Stimulated activated CD4-positive, alpha-beta T cell treated with anti-CD3 and anti-CD28 coated beads, Interleukin-12 subunit alpha, Interleukin-12 subunit beta, amount 100 ng/mL, for 24 hours (primary cell): ENCODE results near the gene ABCB9.
"Not testable (repeated sequence)": the region's sequence is repeated elsewhere in the genome, so short reads cannot be mapped to it uniquely, and the experiment has no call there.

ENCODE experiments used
- DNase-seq, 2 experiments: peaks; one replicate each; pipeline ENCODE4 v3.0.0-alpha.2; 2020; ENCODE audit warnings: low read depth in 2 of 2

Gene ABCB9

DNA sequence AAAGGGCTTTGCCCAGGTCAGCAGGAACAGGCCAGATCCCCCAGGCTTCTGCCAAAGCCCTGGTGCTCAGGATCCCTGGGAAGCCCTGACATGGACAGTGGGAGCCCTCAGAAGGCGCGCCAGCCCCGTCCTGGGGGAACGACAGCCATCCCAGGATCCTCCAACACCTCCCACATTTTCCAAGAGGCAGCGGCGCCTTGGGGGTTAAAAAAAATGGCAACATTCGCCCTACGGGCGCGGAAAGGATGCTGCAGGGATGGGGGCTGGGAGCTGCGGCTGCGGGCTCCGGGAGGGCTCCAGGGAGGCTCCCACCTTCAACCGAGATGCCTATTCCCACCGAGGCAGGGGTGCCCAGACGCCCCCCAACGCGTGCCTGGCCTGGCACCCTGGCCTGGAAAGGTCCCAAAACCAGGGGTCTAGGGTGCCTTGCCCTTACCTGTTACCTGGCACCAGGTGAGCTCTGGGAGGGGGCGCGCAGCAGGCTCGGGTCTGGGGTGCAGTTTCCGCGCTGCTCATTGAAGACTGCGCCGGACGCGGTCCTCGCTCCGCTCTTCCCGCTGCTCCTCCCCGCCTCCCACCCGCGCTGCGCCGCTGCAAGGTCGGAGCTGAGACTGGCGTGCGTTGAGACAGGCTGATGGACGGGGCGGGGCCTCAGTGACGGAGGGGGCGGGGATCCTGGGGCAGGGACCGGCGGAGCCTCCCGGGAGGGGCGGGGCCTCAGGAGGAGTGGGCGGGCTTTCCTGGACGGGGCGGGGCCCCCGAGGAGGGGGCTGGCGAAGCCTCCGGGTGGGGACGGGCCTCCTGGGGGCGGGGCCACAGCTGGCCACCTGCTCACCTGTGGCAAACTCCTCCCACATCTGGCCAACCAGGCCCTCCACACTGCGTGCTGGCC is at the start of gene ABCB9:
TSS of gene ABCB9 (minus strand) at position 613 of the 892 bp plus-strand sequence. CDS start 6,228 bp downstream, outside the sequence.
- peak; percentile 82 to 96 for DNase-seq

DNA sequence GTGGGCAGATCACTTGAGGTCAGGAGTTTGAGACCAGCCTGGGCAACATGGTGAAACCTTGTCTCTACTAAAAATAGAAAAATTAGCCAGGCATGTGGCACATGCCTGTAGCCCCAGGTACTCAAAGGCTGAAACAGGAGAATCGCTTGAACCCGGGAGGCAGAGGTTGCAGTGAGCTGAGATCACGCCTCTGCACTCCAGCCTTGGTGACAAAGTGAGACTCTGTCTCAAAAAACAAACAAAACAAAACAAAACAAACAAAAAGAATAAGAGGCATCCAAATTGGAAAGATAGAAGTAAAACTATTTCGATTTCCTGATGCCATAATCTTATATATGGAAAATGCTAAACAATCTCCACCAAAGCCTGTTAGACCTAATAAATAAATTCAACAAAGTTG is 48.2 kb upstream of the ABCB9 start:
- DNase-seq = not testable (repeated sequence)

DNA sequence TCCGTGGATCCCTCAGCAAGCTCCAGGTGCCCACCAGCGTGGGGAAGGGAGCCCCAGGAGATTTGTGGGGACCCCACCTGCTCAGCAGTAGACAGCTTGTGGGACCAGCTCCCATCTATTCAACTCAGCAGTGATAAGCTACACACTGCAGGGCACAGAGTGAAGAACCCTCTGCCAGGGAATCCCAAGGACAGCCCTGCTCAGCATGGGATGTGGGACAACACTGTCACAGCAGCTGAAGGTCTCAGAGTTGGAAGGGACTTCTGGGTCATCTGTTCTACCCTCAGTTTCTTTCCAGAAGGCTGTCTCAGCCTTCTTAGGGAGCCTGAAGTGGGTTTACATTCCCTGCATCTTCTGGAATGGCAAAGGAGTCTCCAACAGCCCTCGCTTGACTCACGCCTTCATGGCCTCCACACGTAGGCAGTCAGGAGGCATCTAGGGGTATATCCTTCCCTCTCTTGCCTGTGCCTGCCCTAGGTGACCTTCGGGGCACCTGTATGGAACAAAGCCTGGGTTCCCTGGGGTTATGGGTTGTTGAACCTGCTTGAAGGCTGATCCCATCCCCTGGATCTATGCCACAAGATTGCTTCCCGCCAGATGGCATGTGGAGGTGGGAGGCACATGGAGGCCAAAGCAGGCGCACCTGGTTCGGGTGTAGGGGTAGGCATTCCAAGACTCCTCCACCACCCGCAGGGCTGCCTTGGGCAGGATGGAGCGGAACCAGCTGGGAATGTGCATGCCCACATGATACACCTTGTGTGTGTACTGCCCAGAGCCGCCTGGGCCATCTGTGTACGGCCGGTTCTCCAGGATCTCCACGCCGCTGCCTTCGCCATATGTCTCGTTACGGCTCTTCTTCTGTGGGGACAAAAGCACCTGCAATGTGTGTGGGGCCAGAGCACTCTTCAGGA is 47.2 kb upstream of the ABCB9 start:
- DNase-seq = no peak

- no peak for DNase-seq
Observed at GRCh38 chr12:123011701-123012100, 45.4 kb upstream of the ABCB9 start.

DNA sequence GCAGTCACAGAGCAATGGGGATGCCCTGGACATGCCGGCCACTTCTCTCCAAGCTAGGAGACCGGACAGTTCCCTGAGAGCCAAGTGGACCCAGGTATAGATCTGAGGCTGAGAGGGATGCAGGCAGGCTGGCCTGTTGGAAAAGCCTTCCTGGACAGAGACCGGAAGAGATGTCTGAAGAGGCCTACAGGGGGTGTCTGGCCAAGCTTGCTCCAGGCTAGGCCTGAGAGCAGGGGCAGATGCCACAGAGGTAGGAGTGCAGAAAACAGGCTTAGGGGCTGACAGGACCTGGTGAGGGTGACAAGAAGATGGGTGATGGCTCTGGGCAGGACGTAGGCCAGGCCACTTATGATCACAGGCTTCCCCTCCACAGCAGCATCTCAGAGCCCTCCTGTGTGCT is 44.4 kb upstream of the ABCB9 start:
- no peak for DNase-seq

DNA sequence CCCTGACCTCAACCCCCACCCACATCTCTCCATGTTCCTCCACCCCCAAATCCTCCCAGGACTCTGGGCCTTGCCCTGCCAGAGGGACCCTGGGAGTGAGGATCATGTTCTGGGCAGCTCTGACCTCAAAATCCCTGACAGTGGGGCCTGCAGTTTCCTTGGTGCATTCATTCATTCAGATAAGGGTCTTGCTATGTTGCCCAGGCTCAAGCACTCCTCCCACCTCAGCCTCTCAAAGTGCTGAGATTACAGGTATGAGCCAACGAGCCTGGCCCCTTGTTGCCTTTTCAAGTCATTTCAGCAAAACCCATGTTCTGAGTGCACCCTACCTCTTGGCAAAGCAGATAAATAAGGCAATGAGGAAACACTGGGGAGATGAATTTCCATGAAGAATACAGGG is 43.8 kb upstream of the ABCB9 start:
- DNase-seq = no peak

- DNase-seq = no peak
Observed at GRCh38 chr12:123006977-123007376, 40.7 kb upstream of the ABCB9 start.

DNA sequence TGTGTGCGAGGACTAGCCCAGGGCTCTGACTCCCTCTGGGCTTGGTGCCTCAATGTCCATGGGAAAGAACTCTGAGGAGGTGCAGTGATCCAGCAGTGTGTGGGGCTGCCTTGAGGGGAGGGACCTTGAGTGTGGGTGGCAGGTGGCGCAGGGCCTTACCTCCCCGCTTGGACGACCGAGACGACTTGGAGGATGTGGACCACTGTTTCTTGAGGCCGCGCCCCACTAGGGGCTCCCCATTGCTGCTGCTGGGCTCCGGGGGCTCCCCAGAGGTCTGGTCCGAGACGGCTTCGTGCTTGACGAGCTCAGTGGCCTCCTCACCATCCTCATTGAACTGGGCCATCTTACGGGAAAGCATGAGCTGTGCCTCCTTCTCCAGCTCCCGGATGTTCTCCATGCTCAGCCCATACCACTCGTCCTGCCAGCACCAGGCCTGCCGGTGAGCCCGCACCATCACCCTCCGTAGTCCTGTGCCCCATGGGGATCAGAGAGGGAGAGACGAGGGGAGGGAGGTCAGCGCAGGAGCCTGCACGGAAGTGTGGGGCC is 38.9 kb upstream of the ABCB9 start:
- no peak for DNase-seq

GRCh38 chr12:123004287-123004686 is 38.0 kb upstream of the ABCB9 start:
- DNase-seq = no peak

DNA sequence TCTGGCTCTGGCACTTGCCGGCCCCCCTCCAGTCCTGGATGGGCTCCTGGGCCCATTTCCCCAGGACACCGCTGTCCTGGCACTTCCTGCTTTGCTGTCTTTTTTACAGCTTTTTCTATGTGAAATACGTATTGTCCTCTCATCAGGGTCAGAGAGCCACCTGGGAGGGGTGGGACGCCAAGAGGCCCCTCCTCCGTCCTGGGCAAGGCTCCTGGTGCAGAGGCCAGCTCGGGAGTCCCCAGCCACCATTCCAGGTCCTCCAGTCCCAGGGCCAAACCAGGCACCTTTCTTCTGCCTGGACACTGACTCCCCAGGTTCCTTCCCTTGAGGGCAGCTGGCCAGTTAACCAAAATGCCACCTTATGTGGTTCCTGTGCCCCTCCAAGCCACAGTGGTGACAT is 37.0 kb upstream of the ABCB9 start:
- DNase-seq = no peak

DNA sequence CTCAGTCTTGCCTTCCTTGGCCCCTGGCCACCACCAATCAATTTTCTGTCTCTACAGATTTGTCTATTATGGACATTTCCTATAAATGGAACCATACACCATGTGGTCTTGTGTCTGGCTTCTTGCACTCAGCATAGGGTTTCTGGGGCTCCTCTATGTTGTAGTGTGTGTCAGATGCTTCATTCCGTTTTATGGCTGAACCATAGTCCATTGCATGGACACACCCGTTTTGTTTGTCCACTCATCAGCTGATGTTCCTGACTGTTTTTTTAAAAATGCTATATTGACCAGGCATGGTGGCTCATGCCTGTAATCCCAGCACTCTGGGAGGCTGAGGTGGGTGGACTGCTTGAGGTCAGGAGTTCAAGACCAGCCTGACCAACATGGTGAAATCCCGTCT is 35.2 kb upstream of the ABCB9 start:
- no peak for DNase-seq

DNA sequence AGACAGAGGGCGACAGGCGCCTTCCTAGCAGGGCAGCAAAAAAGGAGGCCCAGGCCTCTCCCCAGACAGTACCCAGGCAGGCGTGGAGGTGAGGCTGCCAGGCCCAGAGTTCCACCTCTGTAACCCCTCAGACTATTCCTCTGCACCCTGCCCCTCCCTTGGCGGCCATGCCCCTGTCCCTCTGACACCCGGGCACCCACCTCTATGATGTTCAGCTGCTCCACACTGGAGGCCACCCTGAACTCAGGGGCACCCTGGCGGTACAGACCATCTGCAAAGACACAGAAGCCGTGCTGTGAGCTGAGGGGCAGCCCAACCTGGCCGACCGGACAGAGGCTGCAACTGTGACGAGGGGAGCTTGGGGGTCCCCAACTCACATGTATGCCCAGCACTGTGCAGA is 34.3 kb upstream of the ABCB9 start:
- DNase-seq = no peak

- DNase-seq = no peak
Observed at GRCh38 chr12:122999986-123000420, 33.7 kb upstream of the ABCB9 start.

DNA sequence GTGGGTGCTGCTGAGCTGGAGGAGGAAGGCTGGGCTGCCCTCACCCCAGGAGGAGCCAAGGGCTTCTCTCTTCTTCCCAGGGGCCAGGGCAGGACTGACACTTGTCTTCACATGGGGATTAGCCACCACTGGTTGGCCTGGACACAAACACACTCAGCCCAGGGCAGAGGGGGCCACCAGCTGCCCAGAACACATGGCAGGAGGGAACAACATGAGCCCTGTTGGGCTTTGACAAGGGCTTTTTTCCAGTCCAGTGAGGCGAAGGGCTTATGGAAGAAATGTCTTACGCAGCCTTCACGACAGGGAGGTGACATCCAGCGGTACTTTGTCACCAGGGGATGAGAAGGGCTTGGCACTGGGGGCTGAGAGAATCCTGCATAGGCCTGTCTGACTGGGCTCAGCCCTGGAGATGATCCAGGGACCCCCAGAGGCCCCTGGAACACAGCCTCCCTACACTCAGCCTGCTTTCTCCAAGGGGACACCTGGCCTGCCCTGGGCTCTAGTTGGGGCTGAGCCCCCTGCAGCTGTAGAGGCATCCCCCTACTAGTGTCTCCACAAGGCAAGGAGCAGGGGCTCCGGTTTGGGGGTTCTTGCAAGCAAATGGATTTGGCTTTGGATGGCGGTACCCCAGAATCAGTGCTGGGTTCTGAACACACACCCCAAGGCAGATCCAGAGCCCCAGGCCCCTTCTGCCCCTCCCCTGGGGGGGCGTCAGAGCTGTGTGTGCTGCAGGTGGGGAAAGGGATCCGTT is 33.1 kb upstream of the ABCB9 start:
- no peak for DNase-seq

GRCh38 chr12:122998316-122998715 is 32.1 kb upstream of the ABCB9 start:
- DNase-seq = no peak

DNA sequence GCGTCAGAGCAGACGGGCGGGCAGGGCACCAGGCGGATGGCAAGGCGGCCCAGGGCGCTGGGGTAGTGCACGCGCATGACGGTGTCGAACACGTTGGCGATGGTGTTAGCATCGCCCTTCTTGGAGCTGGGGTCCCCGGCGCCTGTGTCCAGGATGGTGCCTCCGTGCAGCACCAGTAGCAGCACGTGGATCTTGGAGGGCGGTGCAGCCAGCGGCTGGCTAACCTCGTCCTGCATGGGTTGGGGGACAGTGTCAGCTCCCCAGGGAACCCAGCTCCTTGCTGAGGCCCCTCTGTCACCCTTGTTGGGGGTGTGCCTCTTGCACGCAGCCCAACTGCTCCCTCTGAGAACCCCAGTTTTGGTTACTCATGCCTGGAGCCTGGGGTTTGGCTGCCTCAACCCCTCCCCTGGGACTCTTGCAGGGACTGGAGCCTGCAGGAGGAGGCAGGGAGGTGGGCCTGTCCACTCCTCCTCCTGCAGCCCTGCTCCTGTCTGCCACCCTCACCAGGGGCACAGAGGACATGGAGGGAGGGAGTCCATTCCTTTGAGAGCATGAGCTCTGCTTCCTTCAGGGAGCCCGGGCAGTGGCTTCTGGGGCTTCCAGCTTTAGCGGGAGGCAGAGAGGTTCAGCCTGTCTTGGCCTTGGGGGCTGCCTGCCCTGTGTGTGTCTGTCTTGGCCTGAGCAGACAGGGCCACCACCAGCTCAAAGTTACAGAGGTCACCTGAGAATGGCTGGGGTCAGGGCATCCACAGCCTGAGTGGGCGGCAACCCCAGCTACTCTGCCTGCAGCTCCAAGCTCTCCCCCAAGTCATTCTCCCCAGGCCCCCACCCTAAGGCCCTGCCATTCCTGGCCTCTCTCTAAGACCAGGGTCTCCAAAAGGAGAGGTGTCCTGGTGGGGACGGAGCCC is 31.3 kb upstream of the ABCB9 start:
- no peak for DNase-seq

DNA sequence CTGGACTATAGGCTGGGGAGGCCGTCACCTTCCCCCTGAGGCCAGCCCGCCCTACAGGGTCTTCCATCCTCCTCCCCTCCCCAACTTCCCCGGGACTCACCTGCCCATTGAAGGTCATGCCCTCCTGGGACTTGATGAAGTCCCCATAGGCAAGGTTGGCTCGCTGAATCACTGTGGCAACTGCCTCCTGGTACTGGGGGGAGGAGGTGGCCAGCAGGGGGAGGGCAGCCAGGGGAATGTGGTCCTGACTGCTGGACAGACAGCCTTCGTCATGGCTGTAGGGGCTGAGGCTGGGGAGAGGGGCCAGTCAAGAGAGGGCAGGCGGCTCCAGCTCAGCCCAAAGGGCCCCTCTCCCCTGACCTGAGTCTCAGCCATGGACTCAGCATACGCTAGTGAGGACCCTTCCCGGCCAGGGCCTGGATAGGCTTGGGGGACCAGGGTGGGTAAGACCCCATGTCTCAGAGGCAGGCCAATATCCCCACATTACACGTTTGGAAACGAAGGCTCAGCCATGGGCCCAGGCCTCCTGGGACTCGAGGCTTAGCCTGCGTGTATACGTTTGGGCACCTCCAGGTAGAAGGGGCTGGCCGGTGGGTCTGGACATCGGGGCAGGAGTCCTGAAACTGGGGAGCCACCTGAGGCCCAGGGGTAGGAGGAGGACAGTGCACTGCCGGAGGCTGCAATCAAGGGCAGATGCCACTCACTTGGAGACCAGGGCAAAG is 30.5 kb upstream of the ABCB9 start:
- DNase-seq = no peak

GRCh38 chr12:122996188-122996601 is 29.9 kb upstream of the ABCB9 start:
- no peak for DNase-seq

- no peak for DNase-seq
Observed at GRCh38 chr12:122995503-122996187, 29.4 kb upstream of the ABCB9 start.
